DMS79 treated with DMSO at 0.1 percent for 48 hours (cell line): ENCODE data around the gene NDUFA8.

Experiments used
- DNase-seq: peaks from one replicate; lab custom pipeline; 2025; lab: John Stamatoyannopoulos, UW

NDUFA8 gene

DNA sequence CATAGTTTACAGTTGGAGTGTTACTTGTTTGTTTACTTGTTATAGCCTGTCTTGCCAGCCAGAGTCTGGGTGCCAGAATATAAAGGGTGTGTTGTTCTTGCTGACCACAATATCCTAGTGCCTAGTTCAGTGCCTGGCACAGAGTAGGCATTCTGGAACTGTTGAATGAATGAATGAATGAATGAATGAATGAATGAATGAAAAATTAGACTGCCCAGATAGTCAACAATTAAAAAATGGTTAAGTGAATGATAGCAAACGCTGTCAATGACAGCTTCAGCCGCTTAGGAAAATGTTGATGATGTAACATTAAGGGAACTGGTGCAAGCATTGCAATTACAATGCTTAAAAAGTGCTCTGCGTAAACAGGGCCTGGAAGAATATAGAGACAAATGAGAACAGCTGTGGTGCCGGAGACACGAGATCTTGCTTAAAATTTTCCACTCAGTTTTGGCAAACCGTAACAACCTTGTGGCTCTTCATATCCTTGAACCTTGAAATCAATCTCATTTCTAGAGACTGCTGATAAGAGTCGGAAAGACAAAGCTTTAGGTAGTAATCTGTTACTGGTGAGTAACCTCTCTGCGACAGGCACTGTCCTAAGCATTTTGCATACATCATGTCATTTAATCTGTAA is 61.8 kb downstream of the NDUFA8 start:
- no peak for DNase-seq

DNA sequence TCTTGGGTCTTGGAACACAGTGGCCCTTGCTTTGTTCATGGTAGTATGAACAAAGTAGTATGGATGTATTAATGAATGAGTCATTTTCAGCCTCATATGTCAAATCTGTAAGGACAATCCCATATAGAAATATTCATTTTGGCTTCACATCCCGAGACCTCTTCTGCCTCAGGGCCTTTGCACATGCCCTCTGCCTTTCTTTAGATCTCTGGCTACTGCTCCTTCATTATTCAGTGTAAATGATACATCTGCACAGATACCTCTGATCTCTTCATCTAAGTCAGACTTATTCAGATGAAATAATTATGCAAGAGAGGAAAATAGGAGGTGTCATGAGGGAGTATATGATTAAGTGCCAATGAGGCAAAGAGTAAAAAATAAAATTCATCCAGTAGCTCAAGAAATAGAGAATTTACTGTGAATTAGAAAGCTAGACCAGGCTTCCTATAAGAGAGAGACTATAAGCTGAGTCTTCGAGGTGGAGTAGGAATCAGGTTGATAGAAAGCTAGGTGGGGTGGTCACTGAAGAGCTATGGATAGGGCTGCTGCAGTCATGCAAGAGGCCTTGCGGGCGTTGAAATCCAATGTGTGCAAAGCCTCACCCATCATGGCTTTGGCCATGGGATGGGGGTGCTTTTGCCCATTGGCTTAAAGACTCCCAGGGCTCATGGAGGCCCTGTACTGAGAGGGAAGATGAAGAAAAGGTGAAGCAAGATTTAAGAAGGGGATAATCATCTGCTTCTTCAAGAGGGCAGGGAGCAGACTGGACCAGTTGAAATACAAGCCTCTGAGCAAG is 62.8 kb downstream of the NDUFA8 start:
- DNase-seq, result no peak

DNA sequence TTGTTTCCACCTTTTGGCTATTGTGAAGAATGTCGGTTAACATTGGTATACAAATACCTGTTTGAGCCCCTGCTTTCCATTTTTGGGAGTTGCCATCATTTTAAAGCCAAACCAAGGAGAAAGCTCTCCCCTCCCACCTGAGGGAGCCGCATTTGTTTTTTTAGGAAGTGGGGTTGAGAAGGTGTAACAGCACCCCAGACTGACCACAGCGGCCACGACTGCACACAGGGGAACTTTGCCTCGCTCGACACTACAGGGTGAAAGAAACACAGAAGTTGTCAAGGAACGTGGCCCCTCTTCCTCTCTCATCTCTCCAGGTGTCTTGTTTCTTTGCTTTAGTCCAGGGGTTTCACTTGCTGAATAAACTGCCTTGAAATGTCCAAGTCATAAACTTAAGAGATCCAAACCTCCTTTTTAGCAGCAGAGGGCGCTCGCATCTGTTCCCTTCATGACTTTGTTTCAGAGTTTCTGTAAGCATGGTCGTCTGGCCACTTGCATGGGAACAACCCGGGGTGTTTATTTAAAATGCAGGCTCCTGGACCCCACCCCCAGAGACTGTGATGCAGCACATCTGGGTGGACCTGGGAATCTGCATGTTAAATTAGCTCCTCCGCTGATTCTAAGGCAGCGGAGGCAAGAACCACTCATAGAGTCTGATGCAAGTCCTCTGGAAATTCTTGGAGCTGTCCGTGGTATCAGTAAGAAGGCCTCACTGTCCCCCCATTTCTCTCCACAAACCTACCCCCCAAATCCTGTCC is 64.4 kb downstream of the NDUFA8 start:
- DNase-seq, result peak; percentile 9
